PC-3 (cell line): ENCODE data around the gene OR6K3. TPM values are rescaled to one million over a fixed set of nuclear protein-coding genes. Genes with fewer than 3 reads are reported as not detected.
"Not testable (repeated sequence)": the region's sequence is repeated elsewhere in the genome, so short reads cannot be mapped to it uniquely, and the experiment has no call there.

Experiments
- ATAC-seq: fragments of 200-7000 bp; cut with Tn5 transposase; 2 replicates; pipeline ENCODE4 v1.9.1; 2020; ENCODE audit warnings: mild to moderate bottlenecking, moderate library complexity
- BruUV-seq: library from RNA; stranded (reverse); fragments of 400-500 nt; replicated peaks from 2 replicates; lab custom pipeline; 2021; lab: Mats Ljungman, UMichigan
- CTCF ChIA-PET: fragments of 300-600 bp; sonication (Branson Sonifier 250); formaldehyde crosslinking; loops from one replicate; lab custom pipeline; 2022; ENCODE audit warnings: antibody characterized with exemption; lab: Charles Lee
- POLR2A ChIA-PET: fragments of 300-600 bp; sonication (Branson Sonifier 250); formaldehyde crosslinking; loops from one replicate; lab custom pipeline; 2022; ENCODE audit warnings: antibody characterized with exemption; ENCODE audit not compliant: unreplicated experiment; lab: Charles Lee
- DNase-seq: peaks from one replicate; pipeline ENCODE4 v3.0.0-alpha.2; 2015
- H2AFZ ChIP-seq: fragments of 300-600 bp; sonication (generic); 2 replicates; pipeline ENCODE4 v1.6.0; 2016; ENCODE audit warnings: antibody characterized with exemption, low read length
- H3F3A ChIP-seq: fragments of 300-600 bp; sonication (generic); one replicate; pipeline ENCODE4 v1.6.0; 2017; ENCODE audit warnings: antibody characterized with exemption, low read length, control low read depth, mild to moderate bottlenecking; ENCODE audit not compliant: unreplicated experiment
- H3K27ac ChIP-seq: fragments of 300-600 bp; sonication (generic); 2 replicates; pipeline ENCODE4 v1.5.1; 2016; ENCODE audit warnings: mild to moderate bottlenecking, low read length
- H3K27me3 ChIP-seq: fragments of 300-600 bp; sonication (generic); 2 replicates; pipeline ENCODE4 v1.6.1; 2016; ENCODE audit warnings: low read length, mixed read lengths
- H3K36me3 ChIP-seq: fragments of 300-600 bp; sonication (generic); 2 replicates; pipeline ENCODE4 v1.6.1; 2016; ENCODE audit warnings: low read depth, mixed run types, low read length, mixed read lengths
- H3K4me1 ChIP-seq: fragments of 300-600 bp; sonication (generic); 2 replicates; pipeline ENCODE4 v1.5.1; 2016; ENCODE audit warnings: low read length; ENCODE audit not compliant: insufficient read depth
- H3K4me2 ChIP-seq: fragments of 300-600 bp; sonication (generic); 2 replicates; pipeline ENCODE4 v1.6.0; 2016; ENCODE audit warnings: low read length
- H3K4me3 ChIP-seq: fragments of 300-600 bp; sonication (generic); 2 replicates; pipeline ENCODE4 v1.5.1; 2016; ENCODE audit warnings: mild to moderate bottlenecking, low read length, mixed read lengths
- H3K79me2 ChIP-seq: fragments of 300-600 bp; sonication (generic); 2 replicates; pipeline ENCODE4 v1.6.1; 2017; ENCODE audit warnings: low read length, mixed read lengths
- H3K9ac ChIP-seq: fragments of 300-600 bp; sonication (generic); 2 replicates; pipeline ENCODE4 v1.6.0; 2016; ENCODE audit warnings: mild to moderate bottlenecking, low read length
- H3K9me2 ChIP-seq: fragments of 300-600 bp; sonication (generic); replicated peaks from 2 replicates; pipeline ENCODE4 v1.6.1; 2016; ENCODE audit warnings: mixed run types, low read length, mixed read lengths
- H3K9me3 ChIP-seq: fragments of 300-600 bp; sonication (generic); 2 replicates; pipeline ENCODE4 v1.6.1; 2016; ENCODE audit warnings: low read length, mixed read lengths
- H4K20me1 ChIP-seq: fragments of 300-600 bp; sonication (generic); 2 replicates; pipeline ENCODE4 v1.6.1; 2016; ENCODE audit warnings: low read length, mixed read lengths
- CTCF ChIP-seq: fragments of 300-600 bp; sonication (generic); conservative IDR thresholded peaks from 2 replicates; pipeline ENCODE4 v1.5.1; 2017; ENCODE audit warnings: antibody characterized with exemption, low read depth, mild to moderate bottlenecking, low read length
- EZH2 ChIP-seq: fragments of 300-600 bp; sonication (generic); IDR thresholded peaks from one replicate; pipeline ENCODE4 v1.6.1; 2017; ENCODE audit warnings: antibody characterized with exemption, mild to moderate bottlenecking, low read length; ENCODE audit not compliant: unreplicated experiment
- EZH2phosphoT487 ChIP-seq: fragments of 300-600 bp; sonication (generic); IDR thresholded peaks from 2 replicates; pipeline ENCODE4 v1.6.1; 2018; ENCODE audit warnings: mild to moderate bottlenecking, antibody characterized with exemption, low read length, borderline replicate concordance
- intact Hi-C: fragments of 100-400 bp; cut with micrococcal nuclease; formaldehyde crosslinking; loops from 2 replicates; pipeline ENCODE4 v1.9.0; 2023
- total RNA-seq: library from RNA; depleted of rRNA; stranded (reverse); fragments of >200 nt; gene quantifications from 2 replicates; pipeline ENCODE4 v1.2.3, GENCODE V29; 2014

OR6K3 gene
- total RNA-seq, 1 experiment from 2014 or later: not detected

DNA sequence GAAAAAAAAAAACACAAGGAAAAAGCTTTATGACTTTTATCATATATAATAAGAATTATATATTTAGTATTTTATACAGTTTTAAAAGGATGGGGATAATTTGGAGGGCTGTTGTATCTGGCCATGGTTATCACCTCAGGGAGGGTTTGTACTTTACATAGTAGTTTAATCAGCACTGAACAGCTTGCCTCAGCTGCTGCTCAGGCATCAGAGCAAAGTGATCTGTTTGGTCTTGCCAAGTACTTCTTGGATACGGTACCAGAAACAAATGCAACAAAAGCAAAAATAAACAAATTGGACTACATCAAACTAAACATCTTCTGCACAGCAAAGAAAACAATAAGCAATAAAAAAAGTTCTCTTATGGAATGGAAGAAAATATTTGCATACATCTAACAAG is 31.4 kb downstream of the OR6K3 start:
- Histone ChIP-seq H3K9me2 (no peaks in the 10 kb centered on the region; the same call in 1 of the 2 replicates), H3K27me3 (peaks cover 14% of the 10 kb centered on the region; the same call in 1 of the 2 replicates), H4K20me1 (no peaks in the 10 kb centered on the region), H3F3A (no peaks in the 10 kb centered on the region), H3K4me2 (no peak overlapping the region), H3K9ac (no peak overlapping the region), H3K36me3 (no peaks in the 10 kb centered on the region), H3K9me3 (no peaks in the 10 kb centered on the region), H3K4me1 (no peaks in the 10 kb centered on the region), H2AFZ (no peak overlapping the region), H3K79me2 (no peaks in the 10 kb centered on the region), H3K27ac (no peak overlapping the region), H3K4me3 (no peak overlapping the region)
- POLR2A ChIA-PET: no interaction called here
- no TSS peak for BruUV-seq
- ATAC-seq (no peak), DNase-seq (no peak)
- intact Hi-C loops: no loop called here
- TF ChIP-seq CTCF (no peak), EZH2phosphoT487 (no peak), EZH2 (no peak)
- CTCF ChIA-PET: no interaction called here

DNA sequence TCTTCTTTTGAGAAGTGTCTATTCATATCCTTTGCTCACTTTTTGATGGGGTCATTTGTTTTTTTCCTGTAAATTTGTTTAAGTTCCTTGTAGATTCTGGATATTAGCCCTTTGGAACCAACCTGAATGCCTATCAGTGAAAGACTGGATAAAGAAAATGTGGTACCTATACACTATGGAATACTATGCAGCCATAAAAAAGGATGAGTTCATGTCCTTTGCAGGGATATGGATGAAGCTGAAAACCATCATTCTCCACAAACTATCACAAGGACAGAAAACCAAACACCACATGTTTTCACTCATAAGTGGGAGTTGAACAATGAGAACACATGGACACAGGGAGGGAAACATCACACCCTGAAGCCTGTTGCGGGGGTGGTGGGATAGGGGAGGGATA is 32.2 kb downstream of the OR6K3 start:
- H3K36me3 ChIP-seq, H3F3A ChIP-seq, ATAC-seq, H3K9me2 ChIP-seq, H3K4me3 ChIP-seq, CTCF ChIA-PET, H3K9ac ChIP-seq, H3K4me1 ChIP-seq, intact Hi-C loops, BruUV-seq, H2AFZ ChIP-seq, DNase-seq, POLR2A ChIA-PET, H3K4me2 ChIP-seq, H3K79me2 ChIP-seq, H3K9me3 ChIP-seq, H4K20me1 ChIP-seq, H3K27ac ChIP-seq: not testable (repeated sequence)
- H3K27me3 ChIP-seq: peaks cover 15% of the 10 kb centered on the region; the same call in 1 of the 2 replicates

- CTCF ChIA-PET: no interaction called here
- POLR2A ChIA-PET: no interaction called here
Observed at GRCh38 chr1:158687037-158687436, 33.5 kb downstream of the OR6K3 start.

More at GRCh38 chr1:158687037-158687436, 33.5 kb downstream of the OR6K3 start:
- no peaks in the 10 kb centered on the region for H3K4me1 ChIP-seq
- no peak for DNase-seq
- no peak overlapping the region for H3K4me3 ChIP-seq
- H3K9ac ChIP-seq: no peak overlapping the region
- no peaks in the 10 kb centered on the region for H3K36me3 ChIP-seq
- H3K4me2 ChIP-seq: no peak overlapping the region
- intact Hi-C loops: no loop called here
- no peaks in the 10 kb centered on the region; the same call in 1 of the 2 replicates for H3K9me2 ChIP-seq
- H3K27ac ChIP-seq: no peak overlapping the region
- BruUV-seq: no TSS peak
- H3K79me2 ChIP-seq: no peaks in the 10 kb centered on the region
- H3K27me3 ChIP-seq: peaks cover 15% of the 10 kb centered on the region; the same call in 1 of the 2 replicates
- TF ChIP-seq CTCF: no peak
- TF ChIP-seq EZH2phosphoT487: no peak
- TF ChIP-seq EZH2: no peak
- no peaks in the 10 kb centered on the region for H3F3A ChIP-seq
- no peak overlapping the region for H2AFZ ChIP-seq
- no peaks in the 10 kb centered on the region for H3K9me3 ChIP-seq
- no peak for ATAC-seq
- H4K20me1 ChIP-seq: no peaks in the 10 kb centered on the region
